CD14-positive monocyte (primary cell): Measurements from ENCODE around the gene ERICH4. TPM values are rescaled to one million over a fixed set of nuclear protein-coding genes. Genes with fewer than 3 reads are reported as not detected.

ENCODE experiments used
- DNase-seq, 3 donors: peaks; one replicate each; pipeline ENCODE4 v3.0.0-alpha.2; 2011 to 2022
- H2AFZ ChIP-seq: 2 replicates; pipeline ENCODE4 v1.6.0; 2012; ENCODE audit warnings: mild to moderate bottlenecking, low read depth, low read length, inconsistent platforms; ENCODE audit not compliant: insufficient read depth, poor library complexity, severe bottlenecking
- H3K27ac ChIP-seq, 2 donors: 1 replicate in 1 of 2; 2 replicates in 1 of 2; pipeline ENCODE4 v1.5.1; 2012 to 2013; ENCODE audit warnings: low read length in 2 of 2, control low read depth in 1 of 2, inconsistent platforms in 1 of 2, low read depth in 1 of 2, mild to moderate bottlenecking in 1 of 2
- H3K27me3 ChIP-seq, 2 donors: one replicate each; pipeline versions ENCODE4 v1.6.0 to v1.6.1; 2011 to 2013; ENCODE audit warnings: low read length in 2 of 2; ENCODE audit not compliant: control insufficient read depth in 2 of 2, insufficient read depth in 2 of 2
- H3K36me3 ChIP-seq, 2 donors: replicated peaks in 1 of 2; 1 replicate in 1 of 2; 2 replicates in 1 of 2; pipeline versions ENCODE4 v1.5.1 to v1.6.1; 2012 to 2013; ENCODE audit warnings: low read length in 2 of 2, control low read depth in 1 of 2, inconsistent platforms in 1 of 2, mild to moderate bottlenecking in 1 of 2; ENCODE audit not compliant: insufficient read depth in 2 of 2, control insufficient read depth in 1 of 2
- H3K4me1 ChIP-seq, 2 donors: 1 replicate in 1 of 2; 2 replicates in 1 of 2; pipeline versions ENCODE4 v1.5.1 to v1.6.1; 2012 to 2013; ENCODE audit warnings: low read length in 2 of 2, control low read depth in 1 of 2, inconsistent platforms in 1 of 2, mild to moderate bottlenecking in 1 of 2, moderate library complexity in 1 of 2; ENCODE audit not compliant: insufficient read depth in 2 of 2, control insufficient read depth in 1 of 2
- H3K4me2 ChIP-seq: replicated peaks from 2 replicates; pipeline ENCODE3; 2012; ENCODE audit warnings: low read length, moderate library complexity, mild to moderate bottlenecking; ENCODE audit not compliant: poor library complexity, severe bottlenecking; ENCODE audit errors: extremely low read depth
- H3K4me3 ChIP-seq, 3 experiments: fragments of 200-600 bp in 1 of 3; sonication (generic) in 1 of 3; replicated peaks in 1 of 3; 1 replicate in 2 of 3; 2 replicates in 1 of 3; pipeline ENCODE4 v1.5.1; 2011 to 2013; ENCODE audit warnings: low read length in 3 of 3, mild to moderate bottlenecking in 3 of 3, control low read depth in 2 of 3, low read depth in 2 of 3, inconsistent platforms in 1 of 3, moderate library complexity in 1 of 3
- H3K79me2 ChIP-seq: 2 replicates; pipeline ENCODE4 v1.6.0; 2012; ENCODE audit warnings: mild to moderate bottlenecking, control low read depth, inconsistent platforms, low read length, moderate library complexity; ENCODE audit not compliant: insufficient read depth
- H3K9ac ChIP-seq: 2 replicates; pipeline ENCODE4 v1.6.0; 2017; ENCODE audit warnings: low read length, mild to moderate bottlenecking; ENCODE audit not compliant: insufficient read depth, poor library complexity, severe bottlenecking
- H3K9me3 ChIP-seq, 2 donors: replicated peaks in 1 of 2; 1 replicate in 1 of 2; 2 replicates in 1 of 2; pipeline versions ENCODE4 v1.5.1 to v1.6.1; 2012 to 2013; ENCODE audit warnings: low read length in 2 of 2, control low read depth in 1 of 2; ENCODE audit not compliant: control insufficient read depth in 1 of 2, insufficient read depth in 1 of 2
- H4K20me1 ChIP-seq: 2 replicates; pipeline ENCODE4 v1.6.0; 2012; ENCODE audit warnings: mild to moderate bottlenecking, low read length, control low read depth, moderate library complexity; ENCODE audit not compliant: insufficient read depth
- H3K27ac Mint-ChIP-seq, 7 donors: one replicate each; pipeline ENCODE4 v1.8.0; 2020; ENCODE audit warnings: mild to moderate bottlenecking in 7 of 7, mixed read lengths in 7 of 7, moderate library complexity in 6 of 7, inconsistent platforms in 2 of 7
- H3K27me3 Mint-ChIP-seq, 3 donors: one replicate each; pipeline ENCODE4 v1.8.0; 2021 to 2022; ENCODE audit warnings: low read depth in 3 of 3, mild to moderate bottlenecking in 3 of 3, mixed read lengths in 3 of 3, moderate library complexity in 3 of 3, inconsistent platforms in 1 of 3
- H3K36me3 Mint-ChIP-seq, 2 donors: one replicate each; pipeline ENCODE4 v1.8.0; 2020; ENCODE audit warnings: mixed read lengths in 2 of 2, inconsistent platforms in 1 of 2, mild to moderate bottlenecking in 1 of 2
- H3K4me1 Mint-ChIP-seq: one replicate; pipeline ENCODE4 v1.8.0; 2020; ENCODE audit warnings: mild to moderate bottlenecking, mixed read lengths
- H3K4me3 Mint-ChIP-seq, 2 donors: one replicate each; pipeline ENCODE4 v1.8.0; 2020; ENCODE audit warnings: mild to moderate bottlenecking in 2 of 2, mixed read lengths in 2 of 2, moderate library complexity in 1 of 2
- H3K9me3 Mint-ChIP-seq, 7 donors: one replicate each; pipeline ENCODE4 v1.8.0; 2020 to 2022; ENCODE audit warnings: mixed read lengths in 7 of 7, mild to moderate bottlenecking in 6 of 7, moderate library complexity in 6 of 7, inconsistent platforms in 2 of 7
- WGBS: methylation state at CpG from one replicate; pipeline ENCODE4 v1.1.5; 2013; ENCODE audit warnings: missing lambda C conversion rate; ENCODE audit not compliant: insufficient coverage; 5-methylcytosine and 5-hydroxymethylcytosine counted together
- intact Hi-C, 2 donors: fragments of 100-400 bp; cut with micrococcal nuclease; formaldehyde crosslinking; loops; one replicate each; pipeline versions ENCODE4 v1.15.0 to v1.15.1; 2023
- polyA plus RNA-seq, 3 donors: library from polyadenylated mRNA; depleted of rRNA in 1 of 3; unstranded in 2 of 3; stranded (reverse) in 1 of 3; fragments of 300-500 nt in 2 of 3; fragments of >200 nt in 1 of 3; fragmentation: Illumina TruSeq in 2 of 3; gene quantifications; 1 replicate in 2 of 3; 2 replicates in 1 of 3; pipeline ENCODE4 v1.2.3, GENCODE V29; 2012 to 2021
- TF ChIP-seq, protein P1 (sequence below): fragments of 200-600 bp; IDR thresholded peaks from one replicate; pipeline ENCODE4 v1.8.0; 2022; ENCODE audit warnings: antibody characterized with exemption, mild to moderate bottlenecking

Gene ERICH4
- polyA plus RNA-seq, 3 donors, result 0.09 TPM; not detected in 2

DNA sequence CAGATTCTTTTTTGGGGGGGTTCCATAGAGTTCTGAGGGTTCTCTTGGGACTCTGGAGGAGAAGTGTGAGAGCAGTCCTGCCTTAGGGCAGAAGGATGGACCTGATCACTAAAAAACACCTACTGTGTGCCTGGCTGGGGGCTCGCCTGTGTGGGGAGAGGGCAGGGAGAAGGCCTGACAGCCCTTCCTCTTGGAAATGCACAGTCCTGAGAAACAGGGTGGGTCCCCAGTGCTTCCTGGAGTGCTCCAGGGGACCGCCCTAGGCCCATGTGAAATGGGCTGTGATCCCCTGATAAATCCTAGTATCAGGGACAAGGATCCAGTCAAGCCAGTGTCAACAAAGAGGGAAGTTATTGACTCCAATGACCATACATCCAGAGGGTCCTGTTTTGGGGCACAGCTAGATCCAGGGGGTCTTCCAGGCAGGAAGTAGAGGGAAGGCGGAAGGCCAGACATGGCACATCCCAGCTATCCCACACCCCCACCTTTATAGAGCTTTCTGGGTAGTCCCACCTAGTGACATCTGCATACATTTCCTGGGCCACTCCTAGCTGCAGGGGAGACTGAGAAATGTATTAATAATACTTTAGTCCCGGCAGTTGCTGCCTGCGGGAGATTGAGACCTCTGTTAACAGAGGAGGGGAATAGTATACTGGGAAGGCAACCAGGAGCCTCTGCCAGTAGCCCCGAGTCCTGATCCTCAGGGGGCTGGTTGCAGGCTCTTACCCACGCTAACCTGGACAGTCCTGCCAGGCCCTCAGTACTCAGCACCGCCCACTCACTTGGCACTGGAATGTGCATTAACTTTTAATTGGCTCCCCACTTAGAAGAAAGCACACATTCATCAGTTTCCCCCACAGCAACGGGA, 31.6 kb upstream of the ERICH4 start:
- Histone ChIP-seq H3K4me2 (no peak overlapping the region), H3K36me3 (peaks cover 43 to 53% of the 10 kb centered on the region in 2 donors), H3K4me3 (no peak overlapping the region), H3K9ac (no peak overlapping the region), H3K4me1 (peaks cover 58 to 89% of the 10 kb centered on the region in 2 donors), H3K27me3 (no peaks in the 10 kb centered on the region), H4K20me1 (no peaks in the 10 kb centered on the region), H3K9me3 (no peaks in the 10 kb centered on the region), H3K79me2 (peaks cover 24% of the 10 kb centered on the region), H3K27ac (peak overlapping the region in 1 of 2 donors; percentile 31), H2AFZ (no peak overlapping the region)
- Mint-ChIP-seq H3K4me1 (peaks cover 72% of the 10 kb centered on the region), H3K4me3 (no peak overlapping the region), H3K9me3 (peaks cover 0 to 3% (median 0%) of the 10 kb centered on the region in 7 donors), H3K27me3 (peaks cover 0 to 2% (median 0%) of the 10 kb centered on the region in 3 donors), H3K27ac (peak overlapping the region in 5 of 7 donors; percentile 81 to 100 (median 98)), H3K36me3 (peaks cover 59 to 68% of the 10 kb centered on the region in 2 donors)
- intact Hi-C loops, result no loop called here
- WGBS, result 81% methylated on average over 7 of the region's 9 CpGs
- TF ChIP-seq, protein P1, sequence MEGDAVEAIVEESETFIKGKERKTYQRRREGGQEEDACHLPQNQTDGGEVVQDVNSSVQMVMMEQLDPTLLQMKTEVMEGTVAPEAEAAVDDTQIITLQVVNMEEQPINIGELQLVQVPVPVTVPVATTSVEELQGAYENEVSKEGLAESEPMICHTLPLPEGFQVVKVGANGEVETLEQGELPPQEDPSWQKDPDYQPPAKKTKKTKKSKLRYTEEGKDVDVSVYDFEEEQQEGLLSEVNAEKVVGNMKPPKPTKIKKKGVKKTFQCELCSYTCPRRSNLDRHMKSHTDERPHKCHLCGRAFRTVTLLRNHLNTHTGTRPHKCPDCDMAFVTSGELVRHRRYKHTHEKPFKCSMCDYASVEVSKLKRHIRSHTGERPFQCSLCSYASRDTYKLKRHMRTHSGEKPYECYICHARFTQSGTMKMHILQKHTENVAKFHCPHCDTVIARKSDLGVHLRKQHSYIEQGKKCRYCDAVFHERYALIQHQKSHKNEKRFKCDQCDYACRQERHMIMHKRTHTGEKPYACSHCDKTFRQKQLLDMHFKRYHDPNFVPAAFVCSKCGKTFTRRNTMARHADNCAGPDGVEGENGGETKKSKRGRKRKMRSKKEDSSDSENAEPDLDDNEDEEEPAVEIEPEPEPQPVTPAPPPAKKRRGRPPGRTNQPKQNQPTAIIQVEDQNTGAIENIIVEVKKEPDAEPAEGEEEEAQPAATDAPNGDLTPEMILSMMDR, result no peak
- DNase-seq, result no peak

DNA sequence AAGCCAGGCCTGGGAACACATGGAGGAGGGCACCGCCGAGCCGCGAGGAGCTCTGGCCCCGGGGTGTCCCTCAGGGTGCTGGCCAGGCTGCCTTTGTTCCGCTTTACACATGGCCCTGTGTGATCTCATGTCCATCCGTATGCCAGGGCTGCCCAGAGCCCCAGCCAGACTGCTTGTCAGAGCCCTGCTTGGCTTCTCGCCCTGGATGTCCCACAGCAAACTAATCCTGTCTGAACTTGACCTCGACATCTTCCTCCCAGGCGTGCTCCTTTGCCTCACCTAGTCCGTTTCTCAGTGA, 31.0 kb upstream of the ERICH4 start:
- H3K27ac Mint-ChIP-seq, result peak overlapping the region in 5 of 7 donors; percentile 18 to 59 (median 31)
- H3K4me1 Mint-ChIP-seq, result peaks cover 66% of the 10 kb centered on the region
- intact Hi-C loops, result no loop called here
- H3K36me3 ChIP-seq, result peaks cover 48 to 59% of the 10 kb centered on the region in 2 donors
- H3K9me3 Mint-ChIP-seq, result peaks cover 0 to 3% (median 0%) of the 10 kb centered on the region in 7 donors
- no peak overlapping the region for H2AFZ ChIP-seq
- peaks cover 24% of the 10 kb centered on the region for H3K79me2 ChIP-seq
- TF ChIP-seq, protein P1, result no peak
- H3K4me1 ChIP-seq, result peaks cover 53 to 83% of the 10 kb centered on the region in 2 donors
- H4K20me1 ChIP-seq, result no peaks in the 10 kb centered on the region
- no peak overlapping the region for H3K4me3 ChIP-seq
- H3K36me3 Mint-ChIP-seq, result peaks cover 64 to 74% of the 10 kb centered on the region in 2 donors
- H3K9ac ChIP-seq, result no peak overlapping the region
- DNase-seq, result no peak
- 87% methylated on average over 11 of the region's 11 CpGs for WGBS
- H3K27me3 ChIP-seq, result no peaks in the 10 kb centered on the region
- no peak overlapping the region for H3K4me3 Mint-ChIP-seq
- no peaks in the 10 kb centered on the region for H3K9me3 ChIP-seq
- peaks cover 0 to 2% (median 0%) of the 10 kb centered on the region in 3 donors for H3K27me3 Mint-ChIP-seq
- no peak overlapping the region for H3K27ac ChIP-seq
- no peak overlapping the region for H3K4me2 ChIP-seq
